ENCODE measurements around the gene FAR2. TPM values are rescaled to one million over a fixed set of nuclear protein-coding genes. Genes with fewer than 3 reads are reported as not detected.

FAR2 gene
- total RNA-seq, 2 donors from 2014 or later: 42.5 to 96.7 TPM

GRCh38 chr12:29104516-29104915 lies 44.6 kb upstream of the FAR2 start:
- Mint-ChIP-seq H3K27me3 (ENCODE audit: insufficient read depth) (no peaks in the 10 kb centered on the region), H3K9me3 (peaks cover 17% of the 10 kb centered on the region), H3K4me1 (peaks cover 4% of the 10 kb centered on the region), H3K27ac (no peak overlapping the region), H3K36me3 (ENCODE audit: low read depth) (no peaks in the 10 kb centered on the region), H3K4me3 (no peak overlapping the region)
- H3K27ac ChIP-seq (ENCODE audit: low read depth, low read length): no peak overlapping the region
- no peak overlapping the region for H3K9ac ChIP-seq (ENCODE audit: extremely low read depth, low read length, poor library complexity, severe bottlenecking)
- no peaks in the 10 kb centered on the region for H3K9me3 ChIP-seq (ENCODE audit: control insufficient read depth, low read length)
- no peak for DNase-seq
- TF ChIP-seq CTCF (conservative IDR thresholded peaks at IDR 0.05): no peak
- 85% methylated on average over 2 of the region's 2 CpGs; no CpG with 5 or more reads in 1 of the 2 experiments for WGBS, 2 experiments (ENCODE audit: insufficient coverage in 1 of 2, insufficient read length in 1 of 2)
- H3K4me1 ChIP-seq (ENCODE audit: control insufficient read depth, insufficient read depth, low read length): no peaks in the 10 kb centered on the region
- H3K4me3 ChIP-seq (ENCODE audit: low read length): no peak overlapping the region
- no peaks in the 10 kb centered on the region for H3K27me3 ChIP-seq (ENCODE audit: control insufficient read depth, insufficient read depth, low read length, poor library complexity, severe bottlenecking)
- no peaks in the 10 kb centered on the region for H3K36me3 ChIP-seq (ENCODE audit: control insufficient read depth, insufficient read depth, low read length)

GRCh38 chr12:29110506-29111442 lies 38.3 kb upstream of the FAR2 start:
- 97% methylated on average over 3 of the region's 5 CpGs; no CpG with 5 or more reads in 1 of the 2 experiments for WGBS, 2 experiments (ENCODE audit: insufficient coverage in 1 of 2, insufficient read length in 1 of 2)
- Mint-ChIP-seq H3K27me3 (ENCODE audit: insufficient read depth) (no peaks in the 10 kb centered on the region), H3K27ac (no peak overlapping the region)

GRCh38 chr12:29113101-29113500 lies 36.0 kb upstream of the FAR2 start:
- H3K4me1 Mint-ChIP-seq: no peaks in the 10 kb centered on the region
- Histone ChIP-seq H3K27me3 (ENCODE audit: control insufficient read depth, insufficient read depth, low read length, poor library complexity, severe bottlenecking) (no peaks in the 10 kb centered on the region), H3K36me3 (ENCODE audit: control insufficient read depth, insufficient read depth, low read length) (no peaks in the 10 kb centered on the region), H3K9ac (ENCODE audit: extremely low read depth, low read length, poor library complexity, severe bottlenecking) (no peak overlapping the region), H3K4me3 (ENCODE audit: low read length) (no peak overlapping the region), H3K4me1 (ENCODE audit: control insufficient read depth, insufficient read depth, low read length) (no peaks in the 10 kb centered on the region), H3K9me3 (ENCODE audit: control insufficient read depth, low read length) (peaks cover 14% of the 10 kb centered on the region), H3K27ac (ENCODE audit: low read depth, low read length) (no peak overlapping the region)
- no peak for TF ChIP-seq CTCF (conservative IDR thresholded peaks at IDR 0.05)
- H3K9me3 Mint-ChIP-seq: peaks cover 49% of the 10 kb centered on the region
- H3K27ac Mint-ChIP-seq: no peak overlapping the region
- no peak for DNase-seq
- H3K4me3 Mint-ChIP-seq: no peak overlapping the region
- peaks cover 3% of the 10 kb centered on the region for H3K36me3 Mint-ChIP-seq (ENCODE audit: low read depth)
- 97 to 100% methylated on average over 1 to 2 of the region's 2 CpGs for WGBS, 2 experiments (ENCODE audit: insufficient coverage in 1 of 2, insufficient read length in 1 of 2)
- H3K27me3 Mint-ChIP-seq (ENCODE audit: insufficient read depth): no peaks in the 10 kb centered on the region

More at GRCh38 chr12:29110506-29111442, 38.3 kb upstream of the FAR2 start:
- Histone ChIP-seq H3K36me3 (ENCODE audit: control insufficient read depth, insufficient read depth, low read length) (no peaks in the 10 kb centered on the region), H3K9ac (ENCODE audit: extremely low read depth, low read length, poor library complexity, severe bottlenecking) (no peak overlapping the region), H3K9me3 (ENCODE audit: control insufficient read depth, low read length) (peaks cover 14% of the 10 kb centered on the region), H3K4me1 (ENCODE audit: control insufficient read depth, insufficient read depth, low read length) (no peaks in the 10 kb centered on the region), H3K27ac (ENCODE audit: low read depth, low read length) (no peak overlapping the region), H3K4me3 (ENCODE audit: low read length) (no peak overlapping the region), H3K27me3 (ENCODE audit: control insufficient read depth, insufficient read depth, low read length, poor library complexity, severe bottlenecking) (no peaks in the 10 kb centered on the region)
- peaks cover 3% of the 10 kb centered on the region for H3K36me3 Mint-ChIP-seq (ENCODE audit: low read depth)
- no peak for DNase-seq
- no peak overlapping the region for H3K4me3 Mint-ChIP-seq
- no peak for TF ChIP-seq CTCF (conservative IDR thresholded peaks at IDR 0.05)
- peaks cover 50% of the 10 kb centered on the region for H3K9me3 Mint-ChIP-seq
- H3K4me1 Mint-ChIP-seq: no peaks in the 10 kb centered on the region
